NCI-H1092 (cell line): ENCODE measurements around the gene ARHGAP40.

Experiments
- DNase-seq: peaks from one replicate; lab custom pipeline; 2025; lab: John Stamatoyannopoulos, UW

The ARHGAP40 gene

DNA sequence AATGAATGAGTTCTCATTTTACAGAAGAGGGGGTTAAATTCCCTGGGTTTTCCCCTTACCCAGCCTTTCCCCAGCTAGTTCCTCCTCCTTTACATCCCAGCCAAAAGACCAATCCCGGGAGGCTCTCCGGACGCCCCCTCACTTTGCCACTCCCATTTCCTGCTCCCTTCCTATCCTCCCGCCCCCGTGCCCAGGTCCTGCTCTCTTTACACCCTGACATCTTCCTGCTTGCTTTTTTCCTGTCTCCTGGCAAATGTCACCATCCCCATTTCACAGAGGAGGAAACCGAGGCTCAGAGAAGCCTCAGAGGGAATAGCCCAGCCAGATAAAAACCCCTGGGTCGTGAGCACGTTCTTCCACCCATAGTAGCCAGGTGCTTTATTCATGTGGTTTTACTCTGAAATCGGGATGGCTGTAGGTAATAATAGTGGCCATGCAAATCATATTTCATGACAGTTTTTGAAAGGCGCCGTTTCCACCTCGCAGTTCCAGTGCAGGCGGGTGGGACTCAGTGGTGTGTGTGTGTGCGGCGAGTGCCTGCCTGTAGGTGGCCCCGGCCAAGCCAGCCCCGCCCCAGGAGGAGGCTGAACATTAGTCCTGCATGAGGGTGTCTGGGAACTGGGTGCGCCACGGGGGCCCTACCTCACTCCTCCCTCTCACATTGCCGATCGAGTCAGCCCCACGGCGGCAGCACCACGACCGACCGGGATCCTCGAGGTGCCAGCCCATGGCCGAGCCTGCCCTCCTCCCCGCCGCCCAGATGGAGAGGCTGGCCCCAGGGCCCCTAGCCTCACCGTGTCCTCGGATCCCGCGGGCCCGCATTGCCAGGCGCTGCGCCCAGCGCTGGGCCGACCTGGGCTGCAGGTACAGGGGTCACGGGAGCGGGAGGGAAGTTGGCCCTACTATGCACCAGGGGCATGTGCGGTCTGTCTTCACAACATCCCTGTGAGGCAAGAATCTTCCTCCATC lies at the start of gene ARHGAP40:
TSS of gene ARHGAP40 (plus strand) at position 594 of the 969 bp plus-strand sequence.
- no peak for DNase-seq

DNA sequence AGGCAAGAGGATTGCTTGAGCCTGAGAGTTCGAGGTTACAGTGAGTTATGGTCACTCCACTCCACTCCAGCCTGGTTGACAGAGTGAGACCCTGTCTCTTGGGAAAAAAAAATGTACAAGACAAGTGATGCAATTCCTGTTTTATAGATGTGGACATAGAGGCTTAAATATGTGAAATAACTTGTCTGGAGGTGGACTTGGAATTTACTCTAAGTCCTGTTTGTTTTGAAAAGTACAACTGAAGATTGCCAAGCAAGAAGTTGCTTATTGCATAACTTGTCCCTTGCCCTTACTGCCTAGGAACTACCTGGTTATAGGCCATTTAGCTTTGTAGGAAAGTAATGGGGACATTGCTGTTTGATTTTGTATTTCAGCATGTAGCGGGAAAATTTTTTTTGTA lies 46.6 kb upstream of the ARHGAP40 start:
- no peak for DNase-seq

DNA sequence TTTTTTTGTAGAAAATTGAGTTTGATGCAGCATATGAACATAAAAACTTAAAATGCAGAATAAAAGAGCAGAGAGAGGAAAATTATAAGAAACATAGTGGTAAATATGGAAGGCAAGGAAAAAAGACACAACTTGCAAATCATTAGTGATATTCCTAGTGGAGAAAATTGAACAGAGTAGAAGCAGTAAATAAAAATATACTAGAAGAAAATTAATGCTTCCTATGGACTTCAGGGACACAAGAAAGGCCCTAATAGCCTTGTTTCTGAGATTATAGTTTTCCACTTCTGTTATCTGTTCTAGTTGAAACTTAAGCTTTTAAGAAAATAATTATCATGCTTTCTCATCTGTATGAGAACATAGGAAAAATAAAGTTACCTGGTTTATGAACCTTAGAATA lies 46.2 kb upstream of the ARHGAP40 start:
- no peak for DNase-seq

DNA sequence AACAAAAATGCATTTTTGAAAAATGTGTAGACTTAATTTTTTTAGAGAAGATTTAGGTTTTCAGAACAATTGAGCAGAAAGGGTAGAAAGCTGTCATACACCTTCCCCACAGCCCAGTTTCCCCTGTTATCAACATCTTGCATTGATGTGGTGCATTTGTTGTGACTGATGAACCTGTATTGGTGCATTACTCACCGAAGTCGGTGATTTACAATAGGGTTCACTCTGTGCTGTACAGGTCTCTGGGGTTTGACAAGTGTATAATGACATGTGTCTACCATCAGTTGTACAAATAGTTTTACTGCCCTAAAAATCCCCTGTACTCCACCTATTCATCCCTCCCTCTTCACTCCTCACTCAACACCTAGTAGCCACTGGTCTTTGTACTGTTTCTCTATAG lies 44.4 kb upstream of the ARHGAP40 start:
- no peak for DNase-seq

DNA sequence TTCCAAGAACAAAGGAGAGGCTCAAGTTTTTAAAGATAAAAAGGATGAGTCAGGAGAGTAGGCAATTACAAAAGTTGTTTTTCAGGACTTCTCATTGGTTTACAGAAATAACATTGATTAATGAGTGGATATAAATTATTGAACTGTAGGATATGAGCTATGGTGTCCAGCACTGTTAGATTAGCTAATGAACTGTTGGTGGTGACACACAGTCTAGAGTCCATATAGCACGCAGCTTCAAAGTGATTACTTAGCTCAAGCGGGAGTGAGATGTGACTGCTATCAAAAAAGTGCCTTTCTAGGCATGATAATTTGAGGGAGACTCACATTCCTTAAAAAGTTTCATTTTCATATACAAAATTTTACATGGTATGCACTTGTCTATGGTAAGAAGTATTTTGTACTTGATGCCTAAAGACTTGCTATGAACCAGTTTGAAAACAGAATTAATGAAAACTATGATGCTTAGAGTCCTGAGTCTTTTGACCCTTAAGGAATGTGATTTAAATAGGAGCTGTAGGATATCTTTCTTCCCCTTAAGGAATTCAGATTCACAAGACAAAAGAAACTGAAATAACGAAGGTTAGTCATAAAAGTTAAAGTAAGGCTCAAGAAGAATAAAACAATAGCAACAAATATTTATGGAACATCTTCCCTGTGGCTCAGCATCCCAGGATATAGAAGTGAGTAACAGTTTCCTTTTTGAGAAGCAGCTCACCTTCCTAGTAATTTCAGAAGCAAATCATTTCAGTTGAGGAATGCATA lies 42.8 kb upstream of the ARHGAP40 start:
- no peak for DNase-seq

GRCh38 chr20:38559764-38560163 lies 41.8 kb upstream of the ARHGAP40 start:
- no peak for DNase-seq

DNA sequence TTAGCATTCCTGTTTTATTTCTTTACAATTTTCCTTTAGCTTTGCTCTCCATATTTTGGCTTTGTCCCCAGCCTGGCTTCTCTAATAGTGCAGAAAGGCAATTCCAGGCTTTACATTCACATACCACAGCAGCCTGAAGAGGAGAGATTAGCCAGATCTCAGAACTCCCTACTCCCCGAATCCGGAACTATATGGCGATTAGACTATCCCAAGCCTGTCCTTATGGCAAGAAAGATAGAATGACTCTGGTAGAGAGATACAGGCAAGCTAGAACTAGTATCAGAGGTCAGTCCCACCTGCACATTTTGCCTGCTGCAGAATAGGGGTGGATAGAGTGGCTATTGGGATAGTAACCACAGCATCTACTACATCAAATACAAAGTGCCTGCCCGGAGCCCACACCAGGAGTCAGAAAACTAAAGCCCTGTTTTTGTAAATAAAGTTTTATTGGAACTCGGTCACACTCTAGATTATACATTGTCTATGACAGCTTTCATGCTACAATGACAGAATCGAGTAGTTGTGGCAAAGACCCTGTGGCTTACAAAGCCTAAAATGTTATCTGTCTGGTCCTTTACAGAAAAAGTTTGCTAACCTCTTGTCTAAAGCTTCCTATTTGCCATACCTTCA lies 37.7 kb upstream of the ARHGAP40 start:
- no peak for DNase-seq

DNA sequence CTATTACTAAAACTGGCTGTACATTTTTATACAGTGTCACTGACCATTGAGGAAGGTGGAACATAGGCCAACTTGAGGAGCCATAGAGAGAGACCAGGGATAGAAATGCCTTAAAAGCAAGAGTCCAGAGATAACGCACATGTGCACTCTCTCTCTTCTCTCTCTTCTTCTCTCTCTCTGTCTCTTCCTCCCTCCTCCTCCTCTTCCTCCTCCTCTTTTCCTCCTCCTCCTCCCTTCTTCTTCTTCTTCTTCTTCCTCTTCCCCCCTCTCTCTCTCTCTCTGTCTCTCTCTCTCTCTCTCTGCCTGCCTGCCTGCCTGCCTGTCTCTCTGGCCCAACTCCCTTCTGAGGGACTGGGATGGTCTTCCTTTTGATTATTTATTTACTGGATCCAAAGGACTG lies 36.9 kb upstream of the ARHGAP40 start:
- no peak for DNase-seq

- DNase-seq = no peak
Observed at GRCh38 chr20:38566036-38566598, 35.5 kb upstream of the ARHGAP40 start.

DNA sequence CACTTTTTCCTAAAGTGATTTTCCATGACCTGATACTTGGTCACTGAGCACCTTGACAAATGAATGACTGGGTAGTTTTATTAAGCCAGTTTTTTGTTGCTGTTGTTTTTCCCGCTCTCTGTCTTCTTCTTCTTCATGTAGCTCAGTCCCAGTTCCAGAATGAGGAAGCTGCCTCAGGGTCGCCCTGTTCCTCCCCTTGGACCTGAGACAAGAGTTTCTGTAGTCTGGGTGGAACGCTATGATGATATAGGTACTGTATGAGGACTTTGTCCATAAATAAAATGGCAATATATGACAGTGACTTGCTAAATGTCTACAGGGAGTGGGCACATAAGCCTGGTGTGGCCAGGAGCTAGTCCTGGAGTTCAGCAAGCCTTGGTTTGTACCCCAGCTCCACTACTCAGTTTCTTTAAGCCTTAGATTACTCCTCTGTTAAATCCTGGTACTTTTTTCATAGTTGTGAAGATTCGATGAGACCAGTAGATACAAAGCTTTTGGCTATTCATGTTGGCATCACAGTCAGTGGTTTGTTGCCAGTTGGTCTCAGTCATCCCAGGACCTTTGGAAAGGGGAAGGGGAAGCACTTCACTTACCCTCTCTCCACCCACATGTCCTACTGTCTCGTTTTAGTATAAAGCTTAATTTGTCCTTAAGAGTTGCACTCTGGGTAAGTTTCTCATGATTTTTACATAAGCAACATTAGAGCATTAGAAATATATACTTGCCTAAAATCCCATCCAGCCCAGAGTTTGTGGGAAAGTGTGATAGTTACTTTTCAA lies 31.7 kb upstream of the ARHGAP40 start:
- DNase-seq = no peak

DNA sequence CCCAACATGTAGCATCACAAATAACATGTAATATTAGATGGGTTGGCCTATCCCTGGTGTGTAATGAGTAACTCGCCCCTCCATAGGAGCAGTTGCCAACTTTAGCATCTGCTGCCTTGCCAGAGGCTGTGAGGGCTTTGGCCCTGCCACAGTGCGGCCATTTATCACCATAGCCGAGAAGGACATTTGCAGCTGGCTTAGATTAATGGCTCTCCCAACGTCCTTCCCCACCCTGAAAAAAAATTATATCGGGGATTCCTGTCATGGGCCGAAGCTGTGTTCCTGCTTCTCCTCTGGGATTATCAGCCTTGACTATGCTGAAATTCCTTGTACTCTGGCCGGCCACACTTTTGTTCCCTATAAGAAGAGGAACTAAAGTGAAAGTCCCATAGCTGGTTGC lies 28.2 kb upstream of the ARHGAP40 start:
- no peak for DNase-seq

- DNase-seq = no peak
Observed at GRCh38 chr20:38579219-38579910, 22.2 kb upstream of the ARHGAP40 start.

GRCh38 chr20:38579921-38580320 lies 21.7 kb upstream of the ARHGAP40 start:
- DNase-seq = no peak

DNA sequence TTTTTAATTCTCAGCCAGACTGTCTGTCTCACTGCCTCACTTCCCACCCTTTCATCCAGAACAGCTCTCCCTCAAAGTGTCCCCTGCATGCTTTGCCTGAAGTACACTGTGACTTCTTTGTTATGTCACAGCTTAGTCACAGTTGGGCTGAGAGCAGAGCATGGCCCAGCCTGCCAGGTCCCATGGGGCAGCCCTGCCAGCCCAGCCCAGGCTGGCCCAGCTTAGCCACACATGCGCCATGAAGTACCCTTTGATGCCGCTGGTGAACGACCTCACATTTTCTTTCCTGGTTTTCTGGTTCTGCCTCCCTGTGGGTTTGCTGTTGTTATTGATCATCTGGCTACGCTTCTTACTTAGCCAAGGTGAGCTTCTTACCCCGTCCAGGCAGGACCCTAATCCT lies 20.6 kb upstream of the ARHGAP40 start, which contains the start of gene ADIG:
TSS of gene ADIG (plus strand) at position 185 of the 400 bp plus-strand sequence. CDS start at position 239, 54 bp downstream.
- DNase-seq = no peak

GRCh38 chr20:38581830-38582358 lies 19.7 kb upstream of the ARHGAP40 start:
- no peak for DNase-seq

DNA sequence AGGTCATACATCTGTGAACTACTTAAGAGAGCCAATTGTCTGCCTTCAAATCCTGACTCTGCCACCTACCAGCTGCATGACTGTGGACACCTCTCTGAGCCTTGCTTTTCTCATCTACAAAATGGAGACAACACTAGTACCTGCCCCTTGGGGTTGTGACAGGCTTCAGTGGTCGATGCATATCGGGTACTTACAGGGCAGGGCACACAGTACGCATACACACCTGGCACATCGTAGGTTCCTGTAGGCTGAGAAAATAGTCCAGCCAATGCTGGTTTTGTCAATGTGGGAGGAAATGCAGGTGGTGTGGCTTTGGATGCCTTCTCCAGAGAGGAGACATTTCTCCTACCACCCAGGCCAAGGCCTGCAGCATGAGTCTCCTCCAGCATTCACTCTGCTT lies 18.3 kb upstream of the ARHGAP40 start:
- DNase-seq = no peak

DNA sequence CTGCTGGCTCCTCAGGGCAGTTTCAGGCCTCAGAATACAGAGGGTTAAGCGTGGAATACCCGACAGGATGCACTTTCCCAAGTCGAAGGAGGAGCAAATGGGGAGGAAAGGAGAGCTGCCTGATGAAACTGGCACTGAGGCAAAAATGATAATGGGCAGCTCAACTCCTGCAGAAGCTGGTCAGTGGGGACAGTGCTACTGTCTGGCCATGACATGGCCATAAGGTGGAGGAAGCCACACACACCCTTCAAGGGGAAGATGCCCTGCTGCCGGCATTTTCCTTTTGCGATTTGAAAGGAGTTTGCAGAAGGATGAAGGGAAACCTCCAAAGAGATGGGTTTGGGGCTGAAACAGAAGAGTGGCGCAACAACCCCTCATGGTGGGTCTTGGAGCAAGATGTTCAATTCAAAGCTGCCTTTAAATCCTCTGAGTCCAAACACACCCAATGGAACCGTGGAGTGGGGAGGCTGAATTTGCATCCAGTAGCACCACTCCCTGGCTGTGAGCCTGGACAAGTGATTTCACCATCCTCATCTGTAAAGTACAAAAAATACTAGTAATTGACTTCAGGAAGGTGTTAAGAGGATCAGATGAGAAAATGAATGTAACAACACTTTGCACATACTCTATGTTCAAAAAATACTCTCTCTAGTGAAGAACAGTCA lies 17.4 kb upstream of the ARHGAP40 start:
- no peak for DNase-seq

DNA sequence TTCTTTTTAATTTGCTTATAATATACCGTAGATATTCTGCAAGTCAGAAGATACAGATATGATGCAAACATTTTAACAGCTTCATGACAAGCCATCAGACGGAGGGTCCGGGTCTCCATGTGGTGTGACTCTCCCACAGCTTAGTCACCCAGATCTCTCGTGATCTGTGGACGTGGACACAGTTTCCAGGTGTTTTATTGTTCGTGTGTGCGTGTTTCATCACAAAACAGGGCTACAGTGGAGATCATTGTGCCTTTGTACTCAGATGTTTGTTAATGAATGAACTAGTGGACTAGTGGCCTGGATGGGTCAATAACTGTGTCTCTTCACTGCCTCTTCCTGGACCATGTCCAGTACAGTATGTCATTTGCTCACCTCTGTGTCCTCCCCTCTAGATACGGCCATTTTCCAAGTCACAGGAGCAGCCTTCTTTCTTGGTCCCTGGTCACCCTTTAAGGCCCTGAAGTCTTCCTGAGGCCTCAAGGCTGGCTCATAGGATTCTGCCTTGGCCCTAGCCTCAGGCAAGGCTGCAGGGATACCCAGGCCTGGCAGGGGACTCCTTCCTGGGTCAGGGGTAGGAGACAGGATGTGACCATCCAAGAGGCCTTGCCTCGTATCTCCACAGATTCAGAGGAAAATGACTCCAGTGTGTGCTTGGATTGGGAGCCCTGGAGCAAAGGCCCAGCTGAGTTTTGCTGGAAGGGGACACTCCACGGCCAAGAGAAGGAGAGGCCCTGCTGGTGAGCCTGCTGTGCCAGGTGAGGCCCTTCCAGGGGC lies 16.0 kb upstream of the ARHGAP40 start:
- no peak for DNase-seq

DNA sequence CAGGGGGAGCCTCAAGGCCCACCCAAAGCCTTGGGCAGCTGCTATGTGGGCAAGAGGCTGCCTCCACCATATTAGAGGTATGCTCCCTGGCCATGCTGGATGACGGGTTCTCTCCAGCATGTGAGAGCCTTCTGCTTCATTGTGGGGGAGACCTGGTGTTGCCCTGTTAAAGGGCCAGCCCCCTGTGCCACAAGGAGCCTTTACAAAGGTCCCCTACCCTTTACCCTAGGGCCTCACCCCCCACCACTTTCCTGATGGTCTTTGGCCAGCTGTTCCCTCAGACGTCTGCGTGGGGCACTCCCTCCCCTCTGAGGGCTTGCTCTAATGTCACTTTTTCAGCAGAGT lies 15.5 kb upstream of the ARHGAP40 start:
- no peak for DNase-seq
